HepG2 (cell line): ENCODE results near the gene HINT2. TPM values are rescaled to one million over a fixed set of nuclear protein-coding genes. Genes with fewer than 3 reads are reported as not detected.

ENCODE experiments used
- ATAC-seq: fragments of 200-7000 bp; cut with Tn5 transposase; 3 replicates; pipeline ENCODE4 v1.9.1; 2020; ENCODE audit warnings: mild to moderate bottlenecking, moderate library complexity
- BruUV-seq: library from RNA; stranded (reverse); fragments of 400-500 nt; replicated peaks from 2 replicates; lab custom pipeline; 2021; lab: Mats Ljungman, UMichigan
- CTCF ChIA-PET: fragments of 300-600 bp; formaldehyde crosslinking; extraction: SDS; loops from one replicate; lab custom pipeline; 2021; ENCODE audit warnings: low total read pairs, inconsistent platforms, low intra/inter-chr PET ratio; lab: Yijun Ruan, JAX
- POLR2A ChIA-PET: fragments of 350-600 bp; sonication (Branson Sonifier 250); formaldehyde crosslinking; loops from one replicate; lab custom pipeline; 2020; ENCODE audit warnings: antibody characterized with exemption, inconsistent platforms; lab: Yijun Ruan, JAX
- DNase-seq: peaks from one replicate; pipeline ENCODE4 v3.0.0-alpha.2; 2015; ENCODE audit warnings: low spot score
- FAIRE-seq: peaks from 3 replicates; lab custom pipeline; 2011; peaks lifted over from hg19 to GRCh38; lab: Jason Lieb, UNC
- H2AFZ ChIP-seq: one replicate; pipeline ENCODE4 v1.6.1; 2011; ENCODE audit warnings: low read length, inconsistent platforms
- H3K27ac ChIP-seq: fragments of 300-600 bp; 3 replicates; pipeline ENCODE4 v1.8.0; 2011; ENCODE audit warnings: mixed run types, mild to moderate bottlenecking, mixed read lengths, low read length, inconsistent platforms; ENCODE audit not compliant: insufficient read depth; ENCODE audit errors: extremely low read length
- H3K27me3 ChIP-seq, 2 experiments: fragments of 200-600 bp in 1 of 2; 2 replicates in 1 of 2; 3 replicates in 1 of 2; pipeline versions ENCODE4 v1.6.0 to v1.8.0; 2011; ENCODE audit warnings: low read length in 2 of 2, mild to moderate bottlenecking in 2 of 2, moderate library complexity in 2 of 2, inconsistent platforms in 1 of 2; ENCODE audit not compliant: insufficient read depth in 2 of 2, control insufficient read depth in 1 of 2
- H3K36me3 ChIP-seq, 2 experiments: fragments of 200-600 bp in 1 of 2; replicated peaks in 1 of 2; 2 replicates in 1 of 2; 3 replicates in 1 of 2; pipeline versions ENCODE4 v1.5.1 to v1.8.0; 2011; ENCODE audit warnings: low read length in 2 of 2, inconsistent platforms in 1 of 2; ENCODE audit not compliant: insufficient read depth in 2 of 2, control insufficient read depth in 1 of 2
- H3K4me1 ChIP-seq: 2 replicates; pipeline ENCODE4 v1.5.1; 2012; ENCODE audit warnings: low read length, inconsistent platforms; ENCODE audit not compliant: insufficient read depth
- H3K4me2 ChIP-seq: 2 replicates; pipeline ENCODE4 v1.6.0; 2011; ENCODE audit warnings: low read depth, low read length, inconsistent platforms
- H3K4me3 ChIP-seq, 3 experiments: fragments of 200-600 bp in 1 of 3; sonication (generic), shearing (Covaris generic) in 1 of 3; replicated peaks in 1 of 3; 2 replicates each; pipeline ENCODE4 v1.5.1; 2011 to 2016; ENCODE audit warnings: low read length in 3 of 3, inconsistent platforms in 2 of 3, low read depth in 2 of 3, mild to moderate bottlenecking in 2 of 3, control low read depth in 1 of 3, mixed read lengths in 1 of 3; ENCODE audit not compliant: insufficient read depth in 1 of 3
- H3K79me2 ChIP-seq: one replicate; pipeline ENCODE4 v1.6.1; 2011; ENCODE audit warnings: low read length, inconsistent platforms; ENCODE audit not compliant: insufficient read depth
- H3K9ac ChIP-seq: 2 replicates; pipeline ENCODE4 v1.6.0; 2011; ENCODE audit warnings: mild to moderate bottlenecking, low read depth, low read length, inconsistent platforms; ENCODE audit not compliant: insufficient read depth
- H3K9me3 ChIP-seq: 2 replicates; pipeline ENCODE4 v1.5.1; 2012; ENCODE audit warnings: mild to moderate bottlenecking, low read length
- H4K20me1 ChIP-seq: 2 replicates; pipeline ENCODE4 v1.6.0; 2011; ENCODE audit warnings: inconsistent platforms, mild to moderate bottlenecking, low read length, moderate library complexity; ENCODE audit not compliant: insufficient read depth
- DNMT1 ChIP-seq: sonication (generic); formaldehyde crosslinking; IDR thresholded peaks from 2 replicates; pipeline ENCODE4 v1.5.1; 2020; ENCODE audit warnings: mild to moderate bottlenecking, missing genetic modification reagents
- EZH2 ChIP-seq: conservative IDR thresholded peaks from 2 replicates; pipeline ENCODE4 v1.6.1; 2012; ENCODE audit warnings: mild to moderate bottlenecking, low read depth, low read length, moderate library complexity
- RFX5 ChIP-seq: IDR thresholded peaks from 2 replicates; pipeline ENCODE4 v1.6.1; 2011; ENCODE audit warnings: low read depth, low read length, improper control_type of control experiment
- XRCC5 ChIP-seq: fragments of 200-400 bp; formaldehyde crosslinking; optimal IDR thresholded peaks from 2 replicates; pipeline ENCODE3; 2017; ENCODE audit warnings: mild to moderate bottlenecking, low read length
- ZBTB8A ChIP-seq: sonication (generic); formaldehyde crosslinking; IDR thresholded peaks from 2 replicates; pipeline ENCODE4 v1.4.0; 2020; ENCODE audit warnings: mild to moderate bottlenecking, low read depth, missing genetic modification reagents, borderline replicate concordance
- ZNF451 ChIP-seq: sonication (generic); formaldehyde crosslinking; IDR thresholded peaks from 2 replicates; pipeline ENCODE4 v1.5.0; 2020; ENCODE audit warnings: mild to moderate bottlenecking, missing genetic modification reagents
- ZNF577 ChIP-seq: sonication (generic); formaldehyde crosslinking; IDR thresholded peaks from 2 replicates; pipeline ENCODE4 v1.4.0; 2020; ENCODE audit warnings: mild to moderate bottlenecking, low read depth, missing genetic modification reagents, borderline replicate concordance
- ZNF670 ChIP-seq: sonication (generic); formaldehyde crosslinking; IDR thresholded peaks from 2 replicates; pipeline ENCODE4 v1.8.0; 2022; ENCODE audit warnings: mild to moderate bottlenecking, missing genetic modification reagents, borderline replicate concordance
- ZNF703 ChIP-seq: sonication (generic); formaldehyde crosslinking; IDR thresholded peaks from 2 replicates; pipeline ENCODE4 v1.5.1; 2020; ENCODE audit warnings: missing genetic modification reagents, mild to moderate bottlenecking, moderate library complexity, borderline replicate concordance
- in situ Hi-C: cut with HindIII; loops from 2 replicates; pipeline ENCODE4 v1.10.0; 2017; ENCODE audit warnings: low pct_unique_long_range_greater_than_20kb; ENCODE audit not compliant: extremely low pct_ligation_motif_present
- intact Hi-C: fragments of 100-400 bp; cut with micrococcal nuclease; formaldehyde crosslinking; loops from one replicate; pipeline ENCODE4 v1.10.0; 2022; ENCODE audit not compliant: unreplicated experiment
- polyA plus RNA-seq, 8 experiments: library from polyadenylated mRNA; depleted of rRNA in 3 of 8; stranded (reverse) in 7 of 8; unstranded in 1 of 8; fragments of >200 nt; fragmentation: Illumina TruSeq in 4 of 8; extraction: Trizol in 4 of 8; gene quantifications; 2 replicates each; pipeline versions ENCODE4 v1.2.1 to v1.2.3, GENCODE V29; 2011 to 2016; ENCODE audit warnings: low read depth in 4 of 8, missing spikeins in 1 of 8, mixed read lengths in 1 of 8; ENCODE audit not compliant: insufficient read depth in 1 of 8
- total RNA-seq, 5 experiments: library from RNA; depleted of rRNA; stranded (reverse); fragments of >200 nt; fragmentation: Illumina TruSeq; extraction: Trizol; gene quantifications; 2 replicates each; pipeline ENCODE4 v1.2.3, GENCODE V29; 2016; ENCODE audit warnings: low read depth in 1 of 5
- TF ChIP-seq, protein P1 (sequence below): sonication (generic); formaldehyde crosslinking; IDR thresholded peaks from 2 replicates; pipeline ENCODE4 v1.9.0; 2021; ENCODE audit warnings: mild to moderate bottlenecking, missing genetic modification reagents
- TF ChIP-seq, protein P2 (sequence below): sonication (generic); formaldehyde crosslinking; conservative IDR thresholded peaks from 2 replicates; pipeline ENCODE4 v1.4.0; 2020; ENCODE audit warnings: missing genetic modification reagents
- TF ChIP-seq, protein P3 (sequence below): IDR thresholded peaks from 2 replicates; pipeline ENCODE4 v1.6.1; 2018; ENCODE audit warnings: missing genetic modification reagents, mild to moderate bottlenecking, missing compliant biosample characterization

Gene HINT2
- total and polyA plus RNA-seq, 2 of the 13 experiments (the other 11 are each of a cell fraction or from before 2014, with no cell fraction given) = 37.9 to 56.2 TPM

DNA sequence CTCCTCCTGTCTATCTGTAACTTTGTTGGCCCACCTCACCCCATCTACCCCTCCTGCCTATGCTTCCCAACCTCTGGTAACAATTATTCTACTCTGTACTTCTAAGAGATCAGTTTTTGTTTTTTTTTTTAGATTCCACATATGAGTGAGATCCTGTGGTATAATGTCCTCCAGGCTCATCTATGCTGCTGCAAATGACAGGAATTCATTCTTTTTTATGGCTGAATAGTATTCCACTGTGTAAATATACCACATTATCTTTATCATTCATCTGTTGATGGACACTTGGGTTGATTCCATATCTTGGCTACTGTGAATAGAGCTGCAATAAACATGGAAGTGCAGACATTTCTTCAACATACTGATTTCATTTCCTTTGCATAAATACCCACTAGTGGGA is 31.4 kb downstream of the HINT2 start:
- DNase-seq = no peak
- TF ChIP-seq ZNF670 (CRISPR knock-in tag) = no peak
- TF ChIP-seq, protein P1, sequence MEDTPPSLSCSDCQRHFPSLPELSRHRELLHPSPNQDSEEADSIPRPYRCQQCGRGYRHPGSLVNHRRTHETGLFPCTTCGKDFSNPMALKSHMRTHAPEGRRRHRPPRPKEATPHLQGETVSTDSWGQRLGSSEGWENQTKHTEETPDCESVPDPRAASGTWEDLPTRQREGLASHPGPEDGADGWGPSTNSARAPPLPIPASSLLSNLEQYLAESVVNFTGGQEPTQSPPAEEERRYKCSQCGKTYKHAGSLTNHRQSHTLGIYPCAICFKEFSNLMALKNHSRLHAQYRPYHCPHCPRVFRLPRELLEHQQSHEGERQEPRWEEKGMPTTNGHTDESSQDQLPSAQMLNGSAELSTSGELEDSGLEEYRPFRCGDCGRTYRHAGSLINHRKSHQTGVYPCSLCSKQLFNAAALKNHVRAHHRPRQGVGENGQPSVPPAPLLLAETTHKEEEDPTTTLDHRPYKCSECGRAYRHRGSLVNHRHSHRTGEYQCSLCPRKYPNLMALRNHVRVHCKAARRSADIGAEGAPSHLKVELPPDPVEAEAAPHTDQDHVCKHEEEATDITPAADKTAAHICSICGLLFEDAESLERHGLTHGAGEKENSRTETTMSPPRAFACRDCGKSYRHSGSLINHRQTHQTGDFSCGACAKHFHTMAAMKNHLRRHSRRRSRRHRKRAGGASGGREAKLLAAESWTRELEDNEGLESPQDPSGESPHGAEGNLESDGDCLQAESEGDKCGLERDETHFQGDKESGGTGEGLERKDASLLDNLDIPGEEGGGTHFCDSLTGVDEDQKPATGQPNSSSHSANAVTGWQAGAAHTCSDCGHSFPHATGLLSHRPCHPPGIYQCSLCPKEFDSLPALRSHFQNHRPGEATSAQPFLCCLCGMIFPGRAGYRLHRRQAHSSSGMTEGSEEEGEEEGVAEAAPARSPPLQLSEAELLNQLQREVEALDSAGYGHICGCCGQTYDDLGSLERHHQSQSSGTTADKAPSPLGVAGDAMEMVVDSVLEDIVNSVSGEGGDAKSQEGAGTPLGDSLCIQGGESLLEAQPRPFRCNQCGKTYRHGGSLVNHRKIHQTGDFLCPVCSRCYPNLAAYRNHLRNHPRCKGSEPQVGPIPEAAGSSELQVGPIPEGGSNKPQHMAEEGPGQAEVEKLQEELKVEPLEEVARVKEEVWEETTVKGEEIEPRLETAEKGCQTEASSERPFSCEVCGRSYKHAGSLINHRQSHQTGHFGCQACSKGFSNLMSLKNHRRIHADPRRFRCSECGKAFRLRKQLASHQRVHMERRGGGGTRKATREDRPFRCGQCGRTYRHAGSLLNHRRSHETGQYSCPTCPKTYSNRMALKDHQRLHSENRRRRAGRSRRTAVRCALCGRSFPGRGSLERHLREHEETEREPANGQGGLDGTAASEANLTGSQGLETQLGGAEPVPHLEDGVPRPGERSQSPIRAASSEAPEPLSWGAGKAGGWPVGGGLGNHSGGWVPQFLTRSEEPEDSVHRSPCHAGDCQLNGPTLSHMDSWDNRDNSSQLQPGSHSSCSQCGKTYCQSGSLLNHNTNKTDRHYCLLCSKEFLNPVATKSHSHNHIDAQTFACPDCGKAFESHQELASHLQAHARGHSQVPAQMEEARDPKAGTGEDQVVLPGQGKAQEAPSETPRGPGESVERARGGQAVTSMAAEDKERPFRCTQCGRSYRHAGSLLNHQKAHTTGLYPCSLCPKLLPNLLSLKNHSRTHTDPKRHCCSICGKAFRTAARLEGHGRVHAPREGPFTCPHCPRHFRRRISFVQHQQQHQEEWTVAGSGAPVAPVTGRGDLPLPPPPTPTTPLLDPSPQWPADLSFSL = no peak
- TF ChIP-seq ZNF703 (CRISPR knock-in tag) = no peak
- no peak for TF ChIP-seq RFX5
- TF ChIP-seq, protein P2, sequence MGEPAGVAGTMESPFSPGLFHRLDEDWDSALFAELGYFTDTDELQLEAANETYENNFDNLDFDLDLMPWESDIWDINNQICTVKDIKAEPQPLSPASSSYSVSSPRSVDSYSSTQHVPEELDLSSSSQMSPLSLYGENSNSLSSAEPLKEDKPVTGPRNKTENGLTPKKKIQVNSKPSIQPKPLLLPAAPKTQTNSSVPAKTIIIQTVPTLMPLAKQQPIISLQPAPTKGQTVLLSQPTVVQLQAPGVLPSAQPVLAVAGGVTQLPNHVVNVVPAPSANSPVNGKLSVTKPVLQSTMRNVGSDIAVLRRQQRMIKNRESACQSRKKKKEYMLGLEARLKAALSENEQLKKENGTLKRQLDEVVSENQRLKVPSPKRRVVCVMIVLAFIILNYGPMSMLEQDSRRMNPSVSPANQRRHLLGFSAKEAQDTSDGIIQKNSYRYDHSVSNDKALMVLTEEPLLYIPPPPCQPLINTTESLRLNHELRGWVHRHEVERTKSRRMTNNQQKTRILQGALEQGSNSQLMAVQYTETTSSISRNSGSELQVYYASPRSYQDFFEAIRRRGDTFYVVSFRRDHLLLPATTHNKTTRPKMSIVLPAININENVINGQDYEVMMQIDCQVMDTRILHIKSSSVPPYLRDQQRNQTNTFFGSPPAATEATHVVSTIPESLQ = no peak
- no peak for TF ChIP-seq ZBTB8A (CRISPR knock-in tag)
- no peak for TF ChIP-seq DNMT1 (CRISPR knock-in tag)
- TF ChIP-seq, protein P3, sequence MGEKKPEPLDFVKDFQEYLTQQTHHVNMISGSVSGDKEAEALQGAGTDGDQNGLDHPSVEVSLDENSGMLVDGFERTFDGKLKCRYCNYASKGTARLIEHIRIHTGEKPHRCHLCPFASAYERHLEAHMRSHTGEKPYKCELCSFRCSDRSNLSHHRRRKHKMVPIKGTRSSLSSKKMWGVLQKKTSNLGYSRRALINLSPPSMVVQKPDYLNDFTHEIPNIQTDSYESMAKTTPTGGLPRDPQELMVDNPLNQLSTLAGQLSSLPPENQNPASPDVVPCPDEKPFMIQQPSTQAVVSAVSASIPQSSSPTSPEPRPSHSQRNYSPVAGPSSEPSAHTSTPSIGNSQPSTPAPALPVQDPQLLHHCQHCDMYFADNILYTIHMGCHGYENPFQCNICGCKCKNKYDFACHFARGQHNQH (CRISPR knock-in tag) = no peak
- TF ChIP-seq EZH2 = no peak
- no peak for TF ChIP-seq ZNF451 (CRISPR knock-in tag)
- no peak for TF ChIP-seq ZNF577
- no peak for TF ChIP-seq XRCC5
- intact Hi-C loops (no loop called here), in situ Hi-C loops (no loop called here)
- no peaks in the 10 kb centered on the region for H3K9me3 ChIP-seq
- H3K79me2 ChIP-seq = no peaks in the 10 kb centered on the region
- no peak overlapping the region for H3K4me3 ChIP-seq
- FAIRE-seq = no peak
- ChIA-PET CTCF (no interaction called here), POLR2A (no interaction called here)
- no peaks in the 10 kb centered on the region for H3K4me1 ChIP-seq
- peaks cover 1 to 10% of the 10 kb centered on the region in 2 experiments for H3K36me3 ChIP-seq
- no peak overlapping the region for H3K27ac ChIP-seq
- BruUV-seq = no TSS peak
- no peak overlapping the region for H3K9ac ChIP-seq
- no peaks in the 10 kb centered on the region for H3K27me3 ChIP-seq
- H2AFZ ChIP-seq = no peak overlapping the region
- ATAC-seq = no peak
- no peak overlapping the region for H3K4me2 ChIP-seq
- H4K20me1 ChIP-seq = no peaks in the 10 kb centered on the region
